Astrocyte (in vitro differentiated cells and primary cell): Measurements from ENCODE around the gene ZNF273.

Experiments used
- EZH2 ChIP-seq: IDR thresholded peaks from 2 replicates; pipeline ENCODE4 v1.6.1; 2012; ENCODE audit warnings: mild to moderate bottlenecking, low read length, inconsistent platforms; ENCODE audit not compliant: insufficient read depth
- TF ChIP-seq, protein P1 (sequence below): IDR thresholded peaks from 2 replicates; pipeline ENCODE4 v1.5.1; 2011; ENCODE audit warnings: low read depth, mild to moderate bottlenecking, inconsistent platforms, low read length, moderate library complexity; ENCODE audit not compliant: insufficient read depth

DNA sequence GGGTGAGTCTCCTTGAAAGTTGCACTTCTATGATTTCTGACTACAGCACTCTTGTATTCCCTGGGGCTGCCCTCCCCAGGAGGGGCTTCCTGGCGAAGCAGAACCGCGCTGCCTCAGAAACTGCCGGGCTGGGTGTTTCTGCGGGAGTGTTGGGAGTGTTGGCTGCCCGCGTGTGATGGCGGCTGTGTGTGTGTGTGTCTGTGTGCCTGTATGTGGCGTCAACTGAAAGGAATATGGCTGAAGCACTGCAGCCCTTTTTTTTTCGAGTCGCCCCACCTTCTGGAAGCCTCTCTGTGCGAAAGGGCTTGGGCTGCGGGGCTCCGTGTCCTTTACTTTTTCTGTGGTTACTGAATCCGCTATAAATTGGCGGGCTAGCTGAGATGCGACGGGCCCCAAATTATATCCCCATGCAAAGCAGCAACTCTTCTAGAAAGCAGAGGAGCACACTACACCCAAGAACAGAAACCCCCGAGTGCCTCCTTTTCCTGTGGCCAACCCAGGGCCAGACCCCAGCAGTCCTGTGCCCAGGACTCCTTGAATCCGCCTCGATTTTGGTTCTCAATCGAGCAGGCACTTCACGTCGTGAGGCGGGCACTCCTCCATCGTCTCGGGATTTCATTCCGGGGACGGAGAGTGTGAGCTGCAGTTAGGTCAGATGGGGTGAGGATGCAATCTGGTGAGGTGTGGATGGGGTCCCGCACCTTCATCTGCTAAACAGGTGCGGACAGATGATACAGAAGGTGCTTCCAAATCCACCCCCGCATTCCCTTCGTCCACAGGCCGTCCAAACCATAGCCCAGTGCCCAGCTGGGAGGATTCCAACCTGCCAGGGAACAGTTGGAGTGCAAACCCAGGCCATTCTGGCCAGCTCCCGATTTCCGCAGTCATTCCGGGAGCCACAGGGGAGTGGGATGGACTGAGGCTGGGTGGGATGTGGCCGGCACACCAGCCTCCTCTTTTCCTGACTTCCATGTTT is 22.5 kb upstream of the ZNF273 start:
- TF ChIP-seq, protein P1, sequence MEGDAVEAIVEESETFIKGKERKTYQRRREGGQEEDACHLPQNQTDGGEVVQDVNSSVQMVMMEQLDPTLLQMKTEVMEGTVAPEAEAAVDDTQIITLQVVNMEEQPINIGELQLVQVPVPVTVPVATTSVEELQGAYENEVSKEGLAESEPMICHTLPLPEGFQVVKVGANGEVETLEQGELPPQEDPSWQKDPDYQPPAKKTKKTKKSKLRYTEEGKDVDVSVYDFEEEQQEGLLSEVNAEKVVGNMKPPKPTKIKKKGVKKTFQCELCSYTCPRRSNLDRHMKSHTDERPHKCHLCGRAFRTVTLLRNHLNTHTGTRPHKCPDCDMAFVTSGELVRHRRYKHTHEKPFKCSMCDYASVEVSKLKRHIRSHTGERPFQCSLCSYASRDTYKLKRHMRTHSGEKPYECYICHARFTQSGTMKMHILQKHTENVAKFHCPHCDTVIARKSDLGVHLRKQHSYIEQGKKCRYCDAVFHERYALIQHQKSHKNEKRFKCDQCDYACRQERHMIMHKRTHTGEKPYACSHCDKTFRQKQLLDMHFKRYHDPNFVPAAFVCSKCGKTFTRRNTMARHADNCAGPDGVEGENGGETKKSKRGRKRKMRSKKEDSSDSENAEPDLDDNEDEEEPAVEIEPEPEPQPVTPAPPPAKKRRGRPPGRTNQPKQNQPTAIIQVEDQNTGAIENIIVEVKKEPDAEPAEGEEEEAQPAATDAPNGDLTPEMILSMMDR, result no peak
- no peak for TF ChIP-seq EZH2
